Sigmoid colon (tissue), 7 donors: ENCODE data around the gene SOX15. TPM values are rescaled to one million over a fixed set of nuclear protein-coding genes. Genes with fewer than 3 reads are reported as not detected.
A peak's percentile ranks its signal among the peaks of the same experiment; 100 is the strongest.

ENCODE experiments used
- DNase-seq: peaks from one replicate; pipeline ENCODE4 v3.0.0-alpha.2; 2019
- H3K27ac ChIP-seq, 4 donors: fragments of 200-600 bp; sonication (generic); one replicate each; pipeline ENCODE4 v1.5.1; 2016 to 2019; ENCODE audit warnings: mild to moderate bottlenecking in 1 of 4
- H3K27me3 ChIP-seq, 3 donors: fragments of 200-600 bp; sonication (generic); one replicate each; pipeline ENCODE4 v1.5.1; 2019; ENCODE audit warnings: mild to moderate bottlenecking in 1 of 3
- H3K36me3 ChIP-seq, 4 donors: fragments of 200-600 bp; sonication (generic); one replicate each; pipeline ENCODE4 v1.5.1; 2016 to 2019
- H3K4me1 ChIP-seq, 4 donors: fragments of 200-600 bp; sonication (generic); one replicate each; pipeline ENCODE4 v1.5.1; 2017 to 2019
- H3K4me3 ChIP-seq, 4 donors: fragments of 200-600 bp; sonication (generic); one replicate each; pipeline ENCODE4 v1.5.1; 2017 to 2019; ENCODE audit warnings: mild to moderate bottlenecking in 2 of 4, moderate library complexity in 1 of 4
- H3K9me3 ChIP-seq, 4 donors: fragments of 200-600 bp in 3 of 4; sonication (generic) in 3 of 4; one replicate each; pipeline versions ENCODE4 v1.5.1 to v1.6.1; 2013 to 2019
- EP300 ChIP-seq, 4 donors: sonication (generic); formaldehyde crosslinking; IDR thresholded peaks; one replicate each; pipeline ENCODE4 v1.6.1; 2017; ENCODE audit warnings: antibody characterized with exemption in 4 of 4
- POLR2A ChIP-seq, 2 donors: fragments of 450-650 bp; IDR thresholded peaks; one replicate each; pipeline ENCODE4 v1.6.1; 2016; ENCODE audit warnings: antibody characterized with exemption in 2 of 2, mild to moderate bottlenecking in 2 of 2, moderate library complexity in 2 of 2
- POLR2AphosphoS5 ChIP-seq, 4 donors: sonication (generic); formaldehyde crosslinking; IDR thresholded peaks; one replicate each; pipeline ENCODE4 v1.6.1; 2017; ENCODE audit warnings: antibody characterized with exemption in 4 of 4
- WGBS, 2 donors: extraction: QIAGEN DNeasy Blood & Tissue Kit; methylation state at CpG; one replicate each; pipeline ENCODE4 v1.1.7; 2013; 5-methylcytosine and 5-hydroxymethylcytosine counted together
- intact Hi-C: fragments of 100-400 bp; cut with DNase I; formaldehyde crosslinking; loops from one replicate; pipeline ENCODE4 v1.15.1; 2023
- polyA plus RNA-seq, 3 donors: library from polyadenylated mRNA; stranded (reverse); fragments of 200-250 nt; gene quantifications; one replicate each; pipeline ENCODE4 v1.2.3, GENCODE V29; 2013
- total RNA-seq, 4 donors: library from RNA; depleted of rRNA; stranded (reverse); fragments of >200 nt; gene quantifications; one replicate each; pipeline ENCODE4 v1.1.0, GENCODE V29; 2016
- TF ChIP-seq, protein P1 (sequence below), 4 experiments: fragments of 450-650 bp in 3 of 4; fragments of 200-600 bp in 1 of 4; IDR thresholded peaks; one replicate each; pipeline ENCODE4 v1.5.1; 2016 to 2019; ENCODE audit warnings: antibody characterized with exemption in 4 of 4, mild to moderate bottlenecking in 3 of 4, moderate library complexity in 2 of 4
- donor health status: healthy with polysubstance abuse.
- donor health status: Bipolar disorder and iron deficiency.
- donor health status: healthy.

Gene SOX15
- total and polyA plus RNA-seq, 7 donors: 1.2 to 15.3 (median 4.8) TPM; not detected in 1

DNA sequence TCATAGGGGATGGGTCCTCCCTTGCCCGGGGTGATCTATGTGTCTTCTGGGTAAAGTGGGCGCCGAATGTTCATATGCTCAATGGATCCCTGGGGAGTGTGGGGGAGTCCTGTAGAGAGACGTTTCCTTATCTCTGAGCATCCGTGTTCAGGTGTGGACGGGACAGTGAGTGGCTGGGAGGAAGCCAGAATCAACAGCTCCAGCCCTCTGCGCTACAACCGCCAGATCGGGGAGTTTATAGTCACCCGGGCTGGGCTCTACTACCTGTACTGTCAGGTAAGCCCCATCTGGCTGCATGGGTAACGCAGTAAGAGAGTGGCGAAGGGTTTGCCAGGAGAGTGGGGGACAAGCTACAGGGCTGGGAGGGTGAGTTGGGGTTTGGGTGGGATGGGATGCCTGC, 33.3 kb downstream of the SOX15 start:
- intact Hi-C loops: no loop called here
- no peak for TF ChIP-seq EP300 (IDR thresholded peaks at IDR 0.05)
- TF ChIP-seq POLR2A (IDR thresholded peaks at IDR 0.05): no peak
- TF ChIP-seq, protein P1, sequence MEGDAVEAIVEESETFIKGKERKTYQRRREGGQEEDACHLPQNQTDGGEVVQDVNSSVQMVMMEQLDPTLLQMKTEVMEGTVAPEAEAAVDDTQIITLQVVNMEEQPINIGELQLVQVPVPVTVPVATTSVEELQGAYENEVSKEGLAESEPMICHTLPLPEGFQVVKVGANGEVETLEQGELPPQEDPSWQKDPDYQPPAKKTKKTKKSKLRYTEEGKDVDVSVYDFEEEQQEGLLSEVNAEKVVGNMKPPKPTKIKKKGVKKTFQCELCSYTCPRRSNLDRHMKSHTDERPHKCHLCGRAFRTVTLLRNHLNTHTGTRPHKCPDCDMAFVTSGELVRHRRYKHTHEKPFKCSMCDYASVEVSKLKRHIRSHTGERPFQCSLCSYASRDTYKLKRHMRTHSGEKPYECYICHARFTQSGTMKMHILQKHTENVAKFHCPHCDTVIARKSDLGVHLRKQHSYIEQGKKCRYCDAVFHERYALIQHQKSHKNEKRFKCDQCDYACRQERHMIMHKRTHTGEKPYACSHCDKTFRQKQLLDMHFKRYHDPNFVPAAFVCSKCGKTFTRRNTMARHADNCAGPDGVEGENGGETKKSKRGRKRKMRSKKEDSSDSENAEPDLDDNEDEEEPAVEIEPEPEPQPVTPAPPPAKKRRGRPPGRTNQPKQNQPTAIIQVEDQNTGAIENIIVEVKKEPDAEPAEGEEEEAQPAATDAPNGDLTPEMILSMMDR (IDR thresholded peaks at IDR 0.05): no peak
- no peak for TF ChIP-seq POLR2AphosphoS5 (IDR thresholded peaks at IDR 0.05)
- no peaks in the 10 kb centered on the region for H3K27me3 ChIP-seq
- H3K36me3 ChIP-seq: peaks cover 0 to 5% (median 2%) of the 10 kb centered on the region in 4 donors
- H3K9me3 ChIP-seq: no peaks in the 10 kb centered on the region
- no peak for DNase-seq
- WGBS, 2 donors: 22 to 71% methylated on average over 12 of the region's 12 CpGs
- peak overlapping the region; percentile 89 to 98 (median 97) for H3K27ac ChIP-seq
- peaks cover 0 to 41% (median 39%) of the 10 kb centered on the region in 4 donors for H3K4me1 ChIP-seq
- no peak overlapping the region for H3K4me3 ChIP-seq

DNA sequence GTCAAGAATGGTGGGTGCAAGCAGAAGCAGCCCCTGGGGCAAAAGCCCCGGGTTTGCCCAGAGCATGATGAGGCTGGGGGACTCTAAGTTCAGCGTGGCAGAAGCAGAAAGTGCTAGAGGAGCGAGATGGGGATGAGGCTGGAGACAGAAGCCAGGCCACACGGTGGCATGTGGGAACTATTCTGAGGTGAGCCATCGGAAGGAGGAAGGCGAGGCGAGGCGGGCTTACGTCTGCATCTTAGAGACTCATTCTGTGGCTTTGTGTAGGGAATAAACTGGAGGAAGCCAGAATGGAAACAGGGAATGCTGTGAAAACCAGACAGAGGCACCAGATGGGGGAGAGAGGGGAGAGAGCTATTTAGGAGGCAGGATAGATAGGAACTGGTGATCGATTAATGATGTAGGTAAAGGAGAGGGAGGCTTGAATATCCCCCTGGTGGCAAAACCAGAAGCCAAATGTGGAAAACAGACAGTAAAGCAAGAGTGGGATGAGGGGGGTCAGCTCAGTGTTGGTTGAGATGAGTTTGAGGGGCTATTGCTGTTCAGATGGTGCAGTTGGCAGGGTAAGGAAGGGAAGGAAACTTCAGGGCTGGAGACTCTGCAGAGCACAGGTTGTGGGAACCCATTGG, 34.5 kb downstream of the SOX15 start:
- Histone ChIP-seq H3K4me1 (peaks cover 0 to 36% (median 35%) of the 10 kb centered on the region in 4 donors), H3K27ac (no peak overlapping the region), H3K36me3 (peaks cover 0 to 14% (median 11%) of the 10 kb centered on the region in 4 donors), H3K4me3 (no peak overlapping the region), H3K9me3 (no peaks in the 10 kb centered on the region), H3K27me3 (no peaks in the 10 kb centered on the region)
- WGBS, 2 donors: 77 to 87% methylated on average over 10 of the region's 10 CpGs
- intact Hi-C loops: no loop called here
- DNase-seq: no peak
- TF ChIP-seq POLR2A (IDR thresholded peaks at IDR 0.05) (no peak), EP300 (IDR thresholded peaks at IDR 0.05) (no peak), POLR2AphosphoS5 (IDR thresholded peaks at IDR 0.05) (no peak)
- TF ChIP-seq, protein P1 (IDR thresholded peaks at IDR 0.05): no peak

DNA sequence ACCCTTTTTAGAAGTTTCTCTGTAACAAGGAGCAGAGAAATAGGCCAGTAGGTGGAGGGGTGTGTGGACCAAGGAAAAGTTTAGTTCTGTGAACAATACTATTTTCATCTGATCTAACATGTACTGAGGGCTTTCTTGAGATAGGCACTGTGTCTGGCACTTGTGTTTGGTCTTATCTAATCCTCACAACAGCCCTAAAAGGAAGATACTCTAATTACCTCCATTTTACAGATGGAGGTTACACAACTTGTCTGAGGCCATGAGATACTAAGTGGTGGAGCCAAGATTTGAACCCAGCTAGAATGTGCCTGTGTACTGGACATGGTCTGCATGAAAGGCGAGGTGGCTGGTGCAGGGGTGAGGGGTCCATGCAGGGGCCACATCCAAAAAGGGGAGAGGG, 36.5 kb downstream of the SOX15 start:
- H3K27ac ChIP-seq: peak overlapping the region in 2 of 4 donors; percentile 2 to 35
- H3K9me3 ChIP-seq: no peaks in the 10 kb centered on the region
- no peak for DNase-seq
- no peak for TF ChIP-seq POLR2A (IDR thresholded peaks at IDR 0.05)
- TF ChIP-seq EP300 (IDR thresholded peaks at IDR 0.05): no peak
- TF ChIP-seq POLR2AphosphoS5 (IDR thresholded peaks at IDR 0.05): no peak
- TF ChIP-seq, protein P1 (IDR thresholded peaks at IDR 0.05): no peak
- H3K36me3 ChIP-seq: peaks cover 0 to 17% (median 11%) of the 10 kb centered on the region in 4 donors
- 98 to 100% methylated on average over 1 of the region's 1 CpG for WGBS, 2 donors
- intact Hi-C loops: no loop called here
- H3K4me1 ChIP-seq: peaks cover 0 to 33% (median 30%) of the 10 kb centered on the region in 4 donors
- no peak overlapping the region for H3K4me3 ChIP-seq
- H3K27me3 ChIP-seq: no peaks in the 10 kb centered on the region

DNA sequence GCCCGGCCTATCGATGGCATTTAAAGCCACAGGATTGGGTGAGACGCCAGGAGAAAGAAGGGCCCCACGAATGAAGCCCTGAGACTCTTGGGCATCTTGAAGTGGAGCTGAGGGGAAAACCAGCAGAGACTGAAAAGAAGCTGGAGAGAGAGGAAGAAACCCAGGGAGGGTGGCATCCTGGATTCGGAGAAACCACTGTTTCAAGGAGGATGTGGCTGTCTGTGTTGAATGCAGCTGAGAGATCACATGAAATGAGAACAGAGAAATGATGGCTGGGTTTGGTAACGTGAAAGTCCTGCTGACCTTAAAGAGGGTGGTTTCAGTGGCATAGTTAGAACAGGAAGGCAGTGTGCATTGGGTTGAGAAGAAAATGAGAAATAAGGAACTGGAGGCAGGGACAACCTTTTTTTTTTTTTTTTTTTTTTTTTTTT, 37.3 kb downstream of the SOX15 start:
- Histone ChIP-seq H3K27ac (peak overlapping the region in 3 of 4 donors; percentile 4 to 37 (median 31)), H3K9me3 (no peaks in the 10 kb centered on the region), H3K27me3 (no peaks in the 10 kb centered on the region), H3K4me3 (no peak overlapping the region), H3K36me3 (peaks cover 0 to 17% (median 11%) of the 10 kb centered on the region in 4 donors), H3K4me1 (peaks cover 0 to 30% (median 26%) of the 10 kb centered on the region in 4 donors)
- no peak for DNase-seq
- 51 to 82% methylated on average over 6 of the region's 6 CpGs for WGBS, 2 donors
- intact Hi-C loops: no loop called here
- no peak for TF ChIP-seq EP300 (IDR thresholded peaks at IDR 0.05)
- TF ChIP-seq, protein P1 (IDR thresholded peaks at IDR 0.05): no peak
- peak in 1 of 4 donors; percentile 22 for TF ChIP-seq POLR2AphosphoS5 (IDR thresholded peaks at IDR 0.05)
- TF ChIP-seq POLR2A (IDR thresholded peaks at IDR 0.05): no peak
